GM19238 (cell line): ENCODE data around the gene EVI5L.
A peak's percentile ranks its signal among the peaks of the same experiment; 100 is the strongest.

Source experiments
- DNase-seq: peaks from one replicate; pipeline ENCODE4 v3.0.0; 2011; ENCODE audit warnings: low spot score; ENCODE audit not compliant: insufficient read length

The EVI5L gene

DNA sequence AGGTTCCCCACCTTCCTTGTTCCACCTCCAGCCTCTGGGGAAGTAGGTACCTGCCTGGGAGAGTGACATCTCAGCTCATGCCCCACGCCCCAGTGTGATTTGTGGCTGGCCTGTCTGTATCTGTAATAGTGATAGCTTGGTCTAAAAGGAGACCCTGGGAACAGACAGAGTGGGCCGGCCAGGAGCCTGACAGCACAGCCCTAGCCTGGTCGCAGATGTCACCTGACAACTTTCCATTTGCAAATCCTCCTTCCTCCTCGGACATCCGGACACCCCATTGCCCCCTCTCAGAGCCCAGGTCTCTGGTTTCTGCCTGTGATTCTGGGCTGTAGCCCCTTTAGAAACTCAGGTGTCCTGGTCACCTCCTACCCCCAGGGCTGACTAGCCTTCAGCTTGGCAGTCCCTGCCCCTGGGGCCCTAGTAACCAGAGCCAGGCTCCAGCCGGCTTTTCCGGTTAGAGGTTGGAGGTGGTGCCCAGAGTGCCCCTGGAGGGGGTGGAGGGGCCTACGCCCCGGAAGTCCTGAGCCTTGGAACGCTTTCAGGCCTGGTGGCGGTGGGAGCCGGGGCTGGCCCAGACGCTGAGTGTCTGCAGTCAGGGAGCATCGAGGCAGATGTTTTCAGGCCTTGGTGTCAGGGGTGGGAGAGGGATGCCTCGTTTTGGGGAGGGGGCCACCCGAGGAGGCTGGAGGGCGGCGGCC lies 64.7 kb downstream of the EVI5L start:
- no peak for DNase-seq

- DNase-seq = no peak
Observed at GRCh38 chr19:7895565-7895964, 65.5 kb downstream of the EVI5L start.

DNA sequence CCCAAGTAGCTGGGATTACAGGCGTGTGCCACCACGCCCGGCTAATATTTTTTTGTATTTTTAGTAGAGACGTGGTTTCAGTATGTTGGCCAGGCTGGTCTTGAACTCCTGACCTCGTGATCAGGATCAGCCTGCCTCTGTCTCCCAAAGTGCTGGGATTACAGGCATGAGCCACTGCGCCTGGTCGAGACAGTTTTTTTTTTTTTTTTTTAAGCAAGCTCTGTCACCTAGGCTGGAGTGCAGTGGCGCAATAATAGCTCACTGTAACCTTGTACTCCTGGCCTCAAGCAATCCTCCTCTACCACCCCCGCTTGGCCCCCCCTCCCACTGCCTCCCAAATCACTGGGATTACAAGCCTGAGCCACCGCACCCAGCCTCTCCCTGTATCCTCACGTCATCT lies 67.3 kb downstream of the EVI5L start:
- DNase-seq = no peak

DNA sequence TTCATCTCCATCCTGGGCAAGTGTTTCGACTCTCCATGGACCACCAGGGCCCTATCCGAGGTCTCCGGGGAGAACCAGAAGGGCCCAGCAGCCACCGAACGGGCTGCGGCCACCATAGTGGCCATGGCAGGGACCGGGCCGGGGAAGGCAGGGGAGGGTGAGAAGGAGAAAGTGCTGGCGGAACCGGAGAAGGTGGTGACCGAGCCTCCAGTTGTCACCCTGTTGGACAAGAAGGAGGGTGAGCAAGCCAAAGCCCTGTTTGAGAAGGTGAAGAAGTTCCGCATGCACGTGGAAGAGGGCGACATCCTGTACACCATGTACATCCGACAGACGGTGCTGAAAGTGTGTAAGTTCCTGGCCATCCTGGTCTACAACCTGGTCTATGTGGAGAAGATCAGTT lies 68.9 kb downstream of the EVI5L start:
- no peak for DNase-seq

- DNase-seq = no peak
Observed at GRCh38 chr19:7899751-7900378, 69.8 kb downstream of the EVI5L start.

GRCh38 chr19:7900401-7900870 lies 70.4 kb downstream of the EVI5L start:
- DNase-seq = no peak

- DNase-seq = no peak
Observed at GRCh38 chr19:7900931-7901330, 70.9 kb downstream of the EVI5L start.

GRCh38 chr19:7901337-7901736 lies 71.3 kb downstream of the EVI5L start:
- no peak for DNase-seq

- no peak for DNase-seq
Observed at GRCh38 chr19:7902796-7903243, 72.8 kb downstream of the EVI5L start.

DNA sequence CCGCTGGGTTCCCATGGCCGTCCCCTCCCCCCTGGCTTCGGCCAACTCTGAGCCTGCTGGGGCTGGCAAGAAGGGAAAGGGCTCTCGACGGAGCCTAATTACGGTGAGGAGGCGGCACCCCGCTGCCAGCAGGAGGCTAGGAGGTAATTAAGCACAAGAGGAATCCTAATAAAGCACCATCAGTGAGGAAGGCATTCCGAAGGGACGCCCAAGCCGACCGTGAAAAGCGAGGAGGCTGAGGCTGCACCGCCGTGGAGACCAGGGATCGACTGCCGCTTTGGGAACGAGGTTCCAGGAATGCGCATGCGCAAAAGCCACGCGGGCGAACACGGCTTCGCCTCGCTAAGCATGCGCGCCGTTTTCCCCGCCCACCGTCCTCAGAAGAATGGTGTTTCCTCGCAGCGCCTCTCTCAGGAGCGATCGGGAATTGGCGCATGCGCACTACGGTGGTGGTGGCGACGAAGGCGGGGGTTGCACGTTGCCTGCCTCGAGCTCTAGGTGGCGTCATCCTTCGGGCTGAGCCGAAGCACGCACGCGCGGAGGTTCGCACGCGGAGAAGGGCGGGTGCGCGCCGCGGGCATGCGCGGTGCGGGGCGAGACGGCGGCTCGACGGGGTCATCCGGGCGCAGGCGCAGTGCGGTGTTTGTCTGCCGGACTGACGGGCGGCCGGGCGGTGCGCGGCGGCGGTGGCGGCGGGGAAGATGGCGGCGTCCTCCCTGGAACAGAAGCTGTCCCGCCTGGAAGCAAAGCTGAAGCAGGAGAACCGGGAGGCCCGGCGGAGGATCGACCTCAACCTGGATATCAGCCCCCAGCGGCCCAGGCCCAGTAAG lies 73.4 kb downstream of the EVI5L start, which contains the start of gene MAP2K7:
MAP2K7 (plus strand) TSS at position 634 of the 830 bp plus-strand sequence; CDS start at position 702, 68 bp downstream.
- DNase-seq = peak; percentile 99

DNA sequence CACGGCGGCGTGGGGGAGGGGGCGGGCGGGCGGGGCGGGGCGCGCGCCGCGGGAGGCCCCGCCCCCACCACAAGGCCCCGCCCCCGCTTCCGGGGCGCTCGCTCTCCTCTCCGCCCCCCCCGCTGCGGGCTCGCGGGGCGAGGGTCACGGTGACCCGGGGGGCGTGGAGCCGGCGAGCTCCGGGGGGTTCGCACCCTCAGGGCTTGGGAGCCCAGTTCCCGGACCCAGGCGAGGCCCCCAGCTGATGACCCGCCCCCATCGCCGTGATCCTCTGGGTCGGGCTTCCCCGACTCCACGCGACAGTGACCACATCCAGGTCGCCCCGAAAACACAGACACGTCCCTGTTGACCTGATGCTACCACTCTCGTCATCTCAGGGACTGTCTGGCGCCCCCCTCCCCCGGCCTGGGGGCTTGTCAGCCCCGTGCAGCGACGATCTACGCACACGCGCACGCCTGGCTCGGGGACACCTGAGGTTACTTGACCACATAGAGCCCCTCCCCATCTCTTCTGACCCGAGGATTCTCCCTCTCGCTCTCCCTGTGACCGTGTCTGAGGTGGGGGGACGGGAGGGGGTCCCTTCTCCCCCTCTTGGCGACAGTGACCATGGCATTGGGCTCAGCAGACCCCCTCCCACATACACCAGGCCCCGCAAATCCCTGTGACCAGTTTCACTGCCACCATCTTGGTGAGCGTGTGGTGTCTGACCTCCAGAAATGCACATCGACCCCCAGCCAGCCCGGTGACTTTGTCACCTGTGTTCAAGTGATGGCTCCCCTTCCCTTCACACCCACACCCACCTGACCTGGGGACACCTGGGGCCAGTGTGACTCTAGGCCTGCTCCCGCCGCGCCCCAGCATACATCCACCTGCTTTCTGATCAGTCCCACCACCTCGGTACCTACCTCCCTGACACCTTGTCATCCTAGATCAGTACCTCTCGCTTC lies 74.3 kb downstream of the EVI5L start:
- DNase-seq = peak; percentile 78

DNA sequence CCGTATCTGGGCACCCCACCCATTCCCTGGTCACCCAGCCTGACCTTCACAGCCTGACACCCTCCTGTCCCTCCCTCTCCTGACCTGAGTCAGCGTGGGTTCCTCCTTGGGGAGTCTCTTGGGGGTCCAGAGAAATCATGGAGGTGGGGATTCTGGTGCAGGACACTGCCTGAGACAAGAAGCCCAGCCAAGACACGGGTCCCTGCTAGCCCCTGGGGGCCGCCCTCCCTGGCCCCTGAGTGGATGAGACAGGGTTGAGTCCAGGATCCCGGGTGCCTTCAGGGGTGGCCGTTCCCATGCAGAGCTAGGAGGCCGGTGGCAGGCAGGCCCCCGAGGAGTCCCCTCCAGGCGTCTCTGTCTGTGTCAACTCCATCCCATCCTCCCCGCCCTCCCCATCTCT lies 75.2 kb downstream of the EVI5L start:
- no peak for DNase-seq

DNA sequence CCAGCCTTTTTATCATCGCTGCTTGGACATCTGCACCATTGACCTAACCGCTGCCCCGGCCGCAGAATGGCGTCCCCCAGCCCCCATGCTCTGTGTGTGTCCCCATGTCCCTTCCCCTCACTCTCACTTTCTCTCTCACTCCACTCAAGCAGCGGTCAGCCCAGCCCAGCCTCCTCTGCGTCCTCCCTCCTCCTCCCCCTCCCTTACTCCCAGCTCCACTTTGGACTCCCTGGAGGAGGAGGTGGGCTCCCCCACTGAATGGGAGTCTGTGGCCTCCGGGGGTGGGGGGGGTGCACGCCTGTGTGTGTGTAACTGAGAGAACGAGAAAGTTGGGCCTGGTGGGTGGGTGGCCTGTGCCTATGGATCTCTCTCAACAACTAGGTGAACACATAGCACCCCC lies 75.8 kb downstream of the EVI5L start:
- DNase-seq = no peak

GRCh38 chr19:7907122-7907521 lies 77.1 kb downstream of the EVI5L start:
- DNase-seq = no peak

- no peak for DNase-seq
Observed at GRCh38 chr19:7907544-7907943, 77.5 kb downstream of the EVI5L start.

- no peak for DNase-seq
Observed at GRCh38 chr19:7908078-7908699, 78.2 kb downstream of the EVI5L start.

DNA sequence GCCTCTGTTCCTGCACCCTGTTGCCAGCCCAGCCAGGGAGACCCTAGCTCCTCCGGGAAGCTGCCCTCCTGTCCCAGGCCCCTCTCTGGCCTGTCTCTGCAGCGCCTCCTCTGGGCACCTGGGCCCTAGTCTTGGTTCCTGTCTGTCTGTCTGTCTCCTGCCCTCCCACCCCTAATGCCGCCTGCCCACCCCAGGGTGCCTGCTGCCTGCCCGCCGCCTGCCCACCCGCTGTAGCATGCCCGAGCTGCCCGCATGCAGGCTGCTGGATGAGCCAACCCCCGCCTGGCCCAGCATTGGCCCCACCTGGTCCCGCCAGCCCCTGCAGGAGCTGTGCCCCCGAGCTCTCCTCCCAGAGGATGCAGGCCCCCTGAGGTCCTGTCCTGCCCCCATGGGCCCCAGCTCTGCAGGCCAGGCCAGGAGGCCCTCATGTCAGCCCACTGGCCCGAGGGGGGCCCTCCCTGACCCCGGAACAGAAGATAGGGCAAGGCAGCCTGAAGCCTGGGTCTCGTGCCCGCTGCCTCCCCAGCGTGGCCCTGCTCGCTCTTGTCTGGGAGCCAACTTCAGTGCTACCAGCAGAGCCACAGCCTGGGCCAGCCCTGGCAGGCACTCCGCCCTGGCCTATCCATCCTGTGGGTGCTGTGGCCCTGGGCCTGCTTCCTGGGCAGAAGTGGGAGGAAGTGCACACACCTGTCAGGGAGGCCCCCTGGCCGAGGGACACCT lies 78.9 kb downstream of the EVI5L start:
- DNase-seq = no peak

DNA sequence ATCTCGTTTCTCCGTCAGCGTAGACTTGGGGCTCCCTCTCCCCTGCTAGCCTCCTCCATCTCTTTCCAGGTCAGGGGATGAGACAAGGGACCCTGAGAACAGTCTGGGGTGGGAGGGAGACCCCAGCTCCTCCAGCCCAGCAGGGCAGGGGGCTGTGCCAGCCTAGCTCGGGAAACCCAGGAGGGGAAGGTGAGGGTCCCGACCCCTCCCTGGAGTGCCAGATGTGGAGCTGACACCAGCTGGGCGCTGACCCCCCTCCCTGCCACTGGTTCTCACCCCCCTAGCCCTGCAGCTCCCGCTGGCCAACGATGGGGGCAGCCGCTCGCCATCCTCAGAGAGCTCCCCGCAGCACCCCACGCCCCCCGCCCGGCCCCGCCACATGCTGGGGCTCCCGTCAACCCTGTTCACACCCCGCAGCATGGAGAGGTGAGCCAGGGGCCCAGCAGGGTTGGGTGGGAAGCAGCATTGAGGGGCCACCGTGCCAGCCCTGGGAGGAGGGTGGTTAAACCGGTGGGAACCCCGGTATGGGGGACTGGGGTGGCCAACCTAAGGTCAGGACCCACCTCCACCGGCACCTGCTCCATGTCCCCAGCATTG lies 79.6 kb downstream of the EVI5L start:
- DNase-seq = no peak
